Bronchial epithelial cell (primary cell): ENCODE measurements around the gene FCN3. TPM values are rescaled to one million over a fixed set of nuclear protein-coding genes. Genes with fewer than 3 reads are reported as not detected.
A peak's percentile ranks its signal among the peaks of the same experiment; 100 is the strongest.

ENCODE experiments used
- DNase-seq: peaks from one replicate; pipeline ENCODE4 v3.0.0-alpha.2; 2010; ENCODE audit warnings: low read depth
- FAIRE-seq: peaks from 2 replicates; lab custom pipeline; 2011; peaks lifted over from hg19 to GRCh38; lab: Jason Lieb, UNC
- H3K27me3 ChIP-seq: 2 replicates; pipeline ENCODE4 v1.5.1; 2011; ENCODE audit warnings: low read length; ENCODE audit not compliant: control insufficient read depth, insufficient read depth
- H3K36me3 ChIP-seq: 2 replicates; pipeline ENCODE4 v1.5.1; 2011; ENCODE audit warnings: low read length; ENCODE audit not compliant: control insufficient read depth, insufficient read depth
- H3K4me3 ChIP-seq: 2 replicates; pipeline ENCODE4 v1.5.1; 2011; ENCODE audit warnings: mild to moderate bottlenecking, low read depth, low read length, control low read depth
- total RNA-seq: library from RNA; depleted of rRNA; stranded (reverse); fragments of >200 nt; gene quantifications from 2 replicates; pipeline ENCODE4 v1.2.1, GENCODE V29; 2014
- TF ChIP-seq, protein P1 (sequence below): IDR thresholded peaks from 2 replicates; pipeline ENCODE4 v1.5.1; 2011; ENCODE audit warnings: mild to moderate bottlenecking, moderate library complexity, low read length, control low read depth, inconsistent platforms; ENCODE audit not compliant: insufficient read depth, severe bottlenecking

Gene FCN3
- total RNA-seq, 1 donor from 2014 or later: 0.26 TPM

DNA sequence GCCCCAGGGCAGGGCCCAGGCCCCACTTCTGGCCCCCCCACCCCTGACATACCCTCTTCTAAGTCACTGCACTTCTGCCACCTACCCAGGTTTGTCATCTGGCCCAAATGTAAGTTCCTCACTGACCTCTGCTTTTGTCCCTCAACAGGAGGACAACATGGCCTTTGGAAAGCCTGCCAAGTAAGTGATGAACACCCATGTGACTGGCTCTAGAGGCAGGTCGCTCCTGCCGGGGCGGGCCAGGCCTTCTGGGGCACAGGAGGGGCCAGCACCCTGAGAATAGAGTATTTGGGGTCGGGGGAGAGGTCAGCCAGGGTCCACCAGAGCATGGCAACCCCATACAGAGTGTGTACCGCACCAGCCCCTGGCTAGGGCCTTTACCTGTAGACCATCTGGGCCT, 42.7 kb downstream of the FCN3 start:
- Histone ChIP-seq H3K36me3 (peaks cover 44% of the 10 kb centered on the region), H3K4me3 (no peak overlapping the region), H3K27me3 (no peaks in the 10 kb centered on the region)
- TF ChIP-seq, protein P1, sequence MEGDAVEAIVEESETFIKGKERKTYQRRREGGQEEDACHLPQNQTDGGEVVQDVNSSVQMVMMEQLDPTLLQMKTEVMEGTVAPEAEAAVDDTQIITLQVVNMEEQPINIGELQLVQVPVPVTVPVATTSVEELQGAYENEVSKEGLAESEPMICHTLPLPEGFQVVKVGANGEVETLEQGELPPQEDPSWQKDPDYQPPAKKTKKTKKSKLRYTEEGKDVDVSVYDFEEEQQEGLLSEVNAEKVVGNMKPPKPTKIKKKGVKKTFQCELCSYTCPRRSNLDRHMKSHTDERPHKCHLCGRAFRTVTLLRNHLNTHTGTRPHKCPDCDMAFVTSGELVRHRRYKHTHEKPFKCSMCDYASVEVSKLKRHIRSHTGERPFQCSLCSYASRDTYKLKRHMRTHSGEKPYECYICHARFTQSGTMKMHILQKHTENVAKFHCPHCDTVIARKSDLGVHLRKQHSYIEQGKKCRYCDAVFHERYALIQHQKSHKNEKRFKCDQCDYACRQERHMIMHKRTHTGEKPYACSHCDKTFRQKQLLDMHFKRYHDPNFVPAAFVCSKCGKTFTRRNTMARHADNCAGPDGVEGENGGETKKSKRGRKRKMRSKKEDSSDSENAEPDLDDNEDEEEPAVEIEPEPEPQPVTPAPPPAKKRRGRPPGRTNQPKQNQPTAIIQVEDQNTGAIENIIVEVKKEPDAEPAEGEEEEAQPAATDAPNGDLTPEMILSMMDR: no peak
- DNase-seq (no peak), FAIRE-seq (no peak)

DNA sequence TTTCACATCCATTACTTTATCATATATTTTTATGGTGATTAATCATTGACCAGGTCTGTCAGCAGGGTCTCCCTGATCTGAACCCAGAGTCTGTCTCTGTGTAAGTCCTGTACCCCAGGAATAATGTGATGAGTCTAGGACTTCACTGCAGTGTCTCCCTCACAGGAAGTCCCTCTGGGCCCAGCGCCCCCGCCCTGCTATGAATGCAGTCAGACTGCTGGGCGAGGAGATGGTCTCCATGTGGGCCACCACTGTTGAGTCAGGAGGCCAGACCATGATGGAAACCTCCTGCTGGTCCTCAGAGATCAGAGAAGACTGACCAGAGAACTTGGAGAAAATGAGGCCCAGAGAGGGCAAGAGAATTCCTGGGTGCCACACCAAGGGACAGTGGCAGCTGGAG, 43.2 kb downstream of the FCN3 start:
- H3K4me3 ChIP-seq: no peak overlapping the region
- no peak for DNase-seq

DNA sequence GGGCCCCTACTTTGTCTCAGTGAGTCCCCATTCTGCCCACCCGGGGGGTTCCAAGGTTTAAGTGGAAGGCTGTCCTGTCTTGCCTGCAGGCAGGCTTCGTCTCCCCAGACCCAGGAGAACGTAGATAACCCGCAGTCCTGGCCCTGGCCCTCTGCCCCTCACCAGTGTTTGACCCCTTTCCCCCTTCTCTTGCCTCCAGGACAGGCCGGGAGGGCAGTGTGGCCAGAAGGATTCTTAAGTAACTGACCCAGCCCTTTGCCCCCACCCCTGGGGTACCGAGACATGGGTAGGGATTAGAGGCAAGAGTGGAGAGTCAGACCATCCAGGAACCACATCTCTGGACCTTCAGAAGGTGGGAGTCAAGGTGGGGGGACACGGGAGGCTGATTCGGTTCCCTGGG, 43.8 kb downstream of the FCN3 start:
- no peak for FAIRE-seq
- no peak for DNase-seq

More for the DNA sequence above, 43.2 kb downstream of the FCN3 start:
- Histone ChIP-seq H3K36me3 (peaks cover 42% of the 10 kb centered on the region), H3K27me3 (no peaks in the 10 kb centered on the region)
- FAIRE-seq: no peak
- TF ChIP-seq, protein P1: no peak

DNA sequence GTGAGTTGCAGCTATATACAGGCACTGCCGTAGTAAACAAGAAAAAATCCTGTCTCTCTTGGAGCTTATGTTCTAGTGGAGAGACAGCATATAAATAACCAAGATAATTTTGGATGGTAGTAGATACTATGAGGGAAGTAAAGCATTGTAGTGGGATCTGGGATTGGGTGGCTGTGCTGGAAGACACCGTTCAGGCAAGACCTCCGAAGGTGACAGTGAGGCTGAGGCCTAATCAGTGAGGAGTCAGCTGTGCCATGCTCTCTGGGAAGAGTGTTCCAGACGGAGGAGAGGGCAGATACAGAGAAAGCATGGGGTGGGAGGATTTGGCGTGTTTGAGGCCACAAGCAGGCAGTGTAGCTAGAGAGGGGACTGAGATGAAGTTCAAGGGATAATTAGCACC, 46.7 kb downstream of the FCN3 start:
- TF ChIP-seq, protein P1: no peak
- Histone ChIP-seq H3K27me3 (no peaks in the 10 kb centered on the region), H3K36me3 (peaks cover 26% of the 10 kb centered on the region), H3K4me3 (no peak overlapping the region)
- FAIRE-seq (no peak), DNase-seq (no peak)

More for the DNA sequence above, 43.8 kb downstream of the FCN3 start:
- no peaks in the 10 kb centered on the region for H3K27me3 ChIP-seq
- peaks cover 38% of the 10 kb centered on the region for H3K36me3 ChIP-seq
- TF ChIP-seq, protein P1: no peak
- H3K4me3 ChIP-seq: no peak overlapping the region

DNA sequence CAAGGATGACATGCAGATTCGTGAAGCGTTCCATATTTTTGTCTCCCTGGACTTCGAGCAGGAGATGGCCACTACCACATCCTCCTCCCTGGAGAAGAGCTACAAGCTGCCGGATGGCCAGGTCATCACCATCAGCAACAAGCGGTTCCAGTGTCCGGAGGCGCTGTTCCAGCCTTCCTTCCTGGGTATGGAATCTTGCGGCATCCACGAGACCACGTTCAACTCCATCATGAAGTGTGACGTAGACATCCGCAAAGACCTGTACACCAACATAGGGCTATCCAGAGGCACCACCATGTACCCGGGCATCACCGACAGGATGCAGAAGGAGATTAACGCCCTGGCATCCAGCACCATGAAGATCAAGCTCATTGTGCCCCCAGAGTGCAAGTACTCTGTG, 49.3 kb downstream of the FCN3 start:
- peaks cover 9% of the 10 kb centered on the region for H3K36me3 ChIP-seq
- H3K4me3 ChIP-seq: no peak overlapping the region
- TF ChIP-seq, protein P1: no peak
- DNase-seq: no peak
- no peaks in the 10 kb centered on the region for H3K27me3 ChIP-seq
- no peak for FAIRE-seq

DNA sequence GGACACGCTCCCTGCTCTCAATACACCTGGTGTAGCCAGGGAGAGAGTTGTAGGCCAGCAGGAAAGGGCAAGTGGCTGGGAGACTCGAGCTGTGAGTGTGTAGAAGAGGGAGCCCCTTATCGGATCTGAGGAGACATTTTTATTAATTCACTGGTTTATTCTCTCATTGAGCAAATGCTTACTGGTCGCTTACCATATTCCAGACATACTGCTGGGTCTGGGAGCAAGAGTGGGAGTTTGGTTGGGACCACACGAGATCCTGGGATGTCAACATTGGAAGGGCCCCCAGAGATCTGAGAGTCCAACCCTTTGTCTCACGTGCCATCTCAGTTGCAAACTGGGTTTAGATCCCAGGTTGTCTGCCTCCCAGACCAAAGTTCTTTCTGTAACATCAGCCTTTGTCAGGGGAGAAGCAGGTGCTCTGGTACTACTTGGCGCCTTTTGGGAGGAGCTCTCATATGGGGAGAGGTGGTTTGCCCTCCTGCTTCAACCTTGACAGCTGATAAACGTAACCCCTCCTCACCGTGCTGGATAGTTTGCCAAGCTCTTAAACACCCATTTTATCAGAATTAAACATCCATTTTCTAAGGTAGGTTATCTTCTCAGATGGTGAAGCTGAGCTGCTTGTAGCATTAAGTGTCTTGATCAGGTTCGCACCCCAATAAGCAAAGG, 51.9 kb downstream of the FCN3 start:
- FAIRE-seq (no peak), DNase-seq (no peak)
- Histone ChIP-seq H3K4me3 (peak overlapping the region; percentile 92), H3K36me3 (peaks cover 5% of the 10 kb centered on the region), H3K27me3 (no peaks in the 10 kb centered on the region)
- TF ChIP-seq, protein P1: no peak
